Right ventricle myocardium superior (tissue), 1 donor: ENCODE data around the gene ZNF655. TPM values are rescaled to one million over a fixed set of nuclear protein-coding genes. Genes with fewer than 3 reads are reported as not detected.

Experiments used
- ATAC-seq: fragments of 200-7000 bp; cut with Tn5 transposase; one replicate; pipeline ENCODE4 v1.9.1; 2020; ENCODE audit warnings: mild to moderate bottlenecking; ENCODE audit not compliant: poor library complexity
- DNase-seq: peaks from one replicate; pipeline ENCODE4 v3.0.0-alpha.2; 2020
- intact Hi-C: fragments of 100-400 bp; cut with DNase I; formaldehyde crosslinking; loops from one replicate; pipeline ENCODE4 v1.11.2; 2022
- total RNA-seq: library from RNA; stranded (reverse); fragmentation: NEBNext Ultra II Directional; extraction: Animal tissue kit (Norgen Biotek cat#: 25700); gene quantifications from one replicate; pipeline ENCODE4 v1.2.1, GENCODE V29; 2021
- donor health status: DM: no; HTN: yes; CAD: no; lungs with severe emphysema.

ZNF655 gene
- total RNA-seq, 1 donor from 2014 or later = 24.0 TPM

GRCh38 chr7:99596408-99596955 lies 38.0 kb downstream of the ZNF655 start:
- DNase-seq (no peak), ATAC-seq (no peak)
- intact Hi-C loops = no loop called here

- DNase-seq (no peak), ATAC-seq (no peak)
- intact Hi-C loops = no loop called here
Measured at GRCh38 chr7:99597762-99598501, 39.5 kb downstream of the ZNF655 start, which contains the start of gene TMEM225B. TSS of gene TMEM225B (plus strand) at chr7:99598267. CDS start at chr7:99604389, 6,122 bp downstream.

GRCh38 chr7:99599836-99600235 lies 41.4 kb downstream of the ZNF655 start:
- intact Hi-C loops = no loop called here
- ATAC-seq = no peak
- no peak for DNase-seq

GRCh38 chr7:99601656-99602310 lies 43.3 kb downstream of the ZNF655 start:
- ATAC-seq = no peak
- intact Hi-C loops = no loop called here
- DNase-seq = no peak

DNA sequence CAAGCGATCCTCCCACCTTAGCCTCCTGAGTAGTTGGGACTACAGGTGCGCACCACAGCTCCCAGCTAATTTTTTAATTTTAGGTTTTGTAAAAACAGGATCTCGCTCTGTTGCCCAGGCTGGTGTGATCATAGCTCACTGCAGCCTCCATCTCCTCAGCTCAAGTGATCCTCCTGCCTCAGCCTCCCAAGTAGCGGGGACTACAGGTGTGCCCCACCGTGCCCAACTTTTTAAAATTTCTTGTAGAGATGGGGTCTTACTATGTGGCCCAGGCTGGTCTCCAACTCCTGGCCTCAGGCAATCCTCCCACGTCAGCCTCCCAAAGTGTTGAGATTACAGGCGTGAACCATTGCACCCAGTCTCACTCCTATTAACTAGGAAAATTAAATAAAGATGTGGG lies 47.1 kb downstream of the ZNF655 start:
- ATAC-seq = no peak
- intact Hi-C loops = no loop called here
- DNase-seq = no peak

DNA sequence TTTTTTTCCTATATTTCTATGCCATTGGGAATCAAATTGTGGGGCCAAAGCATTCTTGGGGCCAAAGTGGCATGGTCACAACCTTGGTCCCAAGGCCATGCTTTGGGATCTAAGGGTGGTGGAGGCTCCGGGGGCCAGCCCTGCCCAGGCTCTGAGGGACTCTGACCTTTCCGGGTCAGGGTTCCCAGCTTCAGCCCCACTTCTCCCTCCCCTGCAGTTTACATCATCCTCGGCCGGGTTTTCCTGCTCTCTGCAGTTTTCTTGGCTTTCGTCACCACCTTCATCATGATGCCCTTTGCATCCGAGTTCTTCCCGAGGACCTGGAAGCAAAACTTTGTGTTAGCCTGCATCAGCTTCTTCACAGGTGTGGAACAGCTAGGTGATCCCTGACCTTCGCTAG lies 48.1 kb downstream of the ZNF655 start:
- ATAC-seq (no peak), DNase-seq (no peak)
- intact Hi-C loops = no loop called here

DNA sequence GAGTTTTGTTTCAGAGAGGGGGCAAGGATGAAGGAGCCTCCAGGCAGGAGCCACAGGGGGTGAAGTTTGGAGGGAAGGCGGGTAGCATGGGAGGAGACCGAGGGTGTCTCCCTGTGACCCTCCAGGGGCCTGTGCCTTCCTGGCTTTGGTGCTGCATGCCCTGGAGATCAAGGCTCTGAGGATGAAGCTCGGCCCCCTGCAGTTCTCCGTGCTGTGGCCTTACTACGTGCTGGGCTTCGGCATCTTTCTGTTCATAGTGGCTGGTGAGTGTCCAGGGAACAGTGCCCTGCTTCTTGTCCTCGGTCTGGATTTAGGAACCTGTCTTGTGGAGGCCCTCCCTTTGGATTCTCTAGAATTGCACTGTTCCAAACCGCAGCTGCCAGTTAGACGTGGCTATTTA lies 49.1 kb downstream of the ZNF655 start:
- DNase-seq (no peak), ATAC-seq (no peak)
- intact Hi-C loops = no loop called here

DNA sequence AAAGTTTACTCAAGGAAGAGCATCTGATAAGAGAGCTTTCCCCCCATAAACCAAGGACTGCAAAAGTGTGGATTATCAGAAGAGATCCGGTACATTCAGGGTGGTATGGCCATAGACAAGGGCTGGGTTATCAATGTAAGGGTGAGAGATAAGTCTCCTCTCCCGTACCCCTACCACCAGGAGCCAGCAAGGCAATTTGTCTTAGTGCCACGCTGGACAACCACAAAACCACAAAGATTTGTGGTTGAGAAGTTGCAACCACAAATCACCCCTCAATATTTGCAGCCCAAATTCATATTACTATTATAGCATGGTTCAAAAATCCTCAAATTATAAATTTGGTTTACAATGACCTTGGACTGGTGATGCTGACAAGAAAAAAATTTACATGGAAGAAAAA lies 56.1 kb downstream of the ZNF655 start:
- DNase-seq = no peak

GRCh38 chr7:99615989-99616358 lies 57.5 kb downstream of the ZNF655 start:
- ATAC-seq (no peak), DNase-seq (no peak)
- intact Hi-C loops = no loop called here

More for the DNA sequence above, 56.1 kb downstream of the ZNF655 start:
- ATAC-seq = no peak
- intact Hi-C loops = no loop called here

DNA sequence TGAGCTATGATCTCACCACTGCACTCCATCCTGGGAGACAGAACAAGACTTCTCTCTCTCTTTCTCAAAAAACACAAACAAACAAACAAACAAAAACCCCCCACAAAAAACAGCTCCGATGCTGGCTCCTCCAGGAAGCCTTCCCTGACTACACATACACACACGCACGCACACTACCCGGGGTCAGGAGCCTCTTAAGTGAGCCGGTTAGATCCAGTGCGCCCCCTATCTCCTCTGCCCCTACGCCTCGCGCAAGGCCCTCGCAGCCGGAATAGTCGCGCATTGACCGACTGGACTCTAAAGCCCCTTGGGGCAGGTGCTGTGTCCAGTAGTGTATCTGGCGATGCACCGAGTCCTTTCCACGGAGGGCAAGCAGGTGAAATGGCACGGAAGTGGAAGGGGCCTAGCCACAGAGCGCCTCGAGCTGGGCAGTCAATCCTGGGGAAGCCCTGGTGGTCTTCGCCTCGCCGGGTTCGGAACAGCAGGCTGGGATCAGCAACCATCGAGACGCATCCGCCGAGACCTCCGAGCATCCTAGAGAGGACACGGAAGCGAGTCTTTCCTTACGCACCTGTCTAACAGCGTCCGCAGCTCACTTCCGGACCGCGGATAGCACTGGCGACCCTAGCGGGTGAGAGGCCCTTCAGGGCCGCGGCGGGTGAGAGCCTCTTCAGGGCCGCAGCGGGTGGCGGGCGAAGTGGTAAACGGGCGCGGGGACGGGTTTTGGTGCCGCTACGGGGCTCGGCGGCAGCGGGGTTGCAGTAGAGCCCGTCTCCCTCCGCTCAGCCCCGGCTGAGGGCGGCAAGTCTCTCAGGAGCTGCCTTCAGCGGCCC lies 58.1 kb downstream of the ZNF655 start, which contains the start of gene ZSCAN25:
Gene ZSCAN25 (plus strand): TSS at position 588 of the 833 bp plus-strand sequence. CDS start 2,661 bp downstream, outside the sequence.
- DNase-seq = peak; percentile 93
- intact Hi-C loops = no loop called here
- peak; percentile 99 for ATAC-seq

GRCh38 chr7:99617192-99617781 lies 58.8 kb downstream of the ZNF655 start:
- intact Hi-C loops = no loop called here
- DNase-seq = no peak
- no peak for ATAC-seq

GRCh38 chr7:99618726-99619125 lies 60.3 kb downstream of the ZNF655 start:
- no peak for DNase-seq
- intact Hi-C loops = no loop called here
- no peak for ATAC-seq

DNA sequence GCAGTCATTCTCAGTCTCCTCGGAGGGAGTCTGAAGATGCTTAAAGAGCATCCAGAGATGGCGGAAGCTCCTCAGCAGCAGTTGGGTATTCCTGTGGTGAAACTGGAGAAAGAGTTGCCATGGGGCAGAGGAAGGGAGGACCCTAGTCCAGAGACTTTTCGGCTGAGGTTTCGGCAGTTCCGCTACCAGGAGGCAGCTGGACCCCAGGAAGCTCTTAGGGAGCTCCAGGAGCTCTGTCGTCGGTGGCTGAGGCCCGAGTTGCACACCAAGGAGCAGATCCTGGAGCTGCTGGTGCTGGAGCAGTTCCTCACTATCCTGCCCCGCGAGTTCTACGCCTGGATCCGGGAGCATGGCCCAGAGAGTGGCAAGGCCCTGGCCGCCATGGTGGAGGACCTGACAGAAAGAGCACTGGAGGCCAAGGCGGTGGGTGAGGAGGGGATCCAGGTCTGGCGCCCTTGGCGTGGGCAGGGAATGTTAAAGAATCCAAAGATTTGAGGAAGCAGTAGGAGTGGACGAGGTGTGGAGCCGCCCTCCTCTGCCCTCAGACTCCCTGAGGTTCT lies 61.2 kb downstream of the ZNF655 start:
- intact Hi-C loops = no loop called here
- DNase-seq = no peak
- no peak for ATAC-seq

DNA sequence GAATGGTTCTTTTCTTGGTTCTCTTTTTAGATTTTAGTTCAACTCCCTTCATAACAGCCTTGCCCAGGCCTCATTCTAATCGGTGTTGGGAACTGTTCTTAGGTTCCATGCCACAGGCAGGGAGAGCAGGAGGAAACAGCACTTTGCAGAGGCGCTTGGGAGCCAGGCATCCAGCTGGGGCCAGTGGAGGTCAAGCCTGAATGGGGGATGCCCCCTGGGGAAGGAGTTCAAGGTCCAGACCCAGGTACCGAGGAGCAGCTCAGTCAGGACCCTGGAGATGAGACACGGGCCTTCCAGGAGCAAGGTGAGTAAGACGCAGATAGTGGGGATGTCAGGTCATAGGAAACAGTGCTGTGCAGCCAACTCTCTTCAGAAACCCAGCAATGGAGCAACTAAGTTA lies 62.8 kb downstream of the ZNF655 start:
- ATAC-seq (no peak), DNase-seq (no peak)
- intact Hi-C loops = no loop called here

GRCh38 chr7:99622596-99622995 lies 64.2 kb downstream of the ZNF655 start:
- intact Hi-C loops = no loop called here
- DNase-seq (no peak), ATAC-seq (no peak)

DNA sequence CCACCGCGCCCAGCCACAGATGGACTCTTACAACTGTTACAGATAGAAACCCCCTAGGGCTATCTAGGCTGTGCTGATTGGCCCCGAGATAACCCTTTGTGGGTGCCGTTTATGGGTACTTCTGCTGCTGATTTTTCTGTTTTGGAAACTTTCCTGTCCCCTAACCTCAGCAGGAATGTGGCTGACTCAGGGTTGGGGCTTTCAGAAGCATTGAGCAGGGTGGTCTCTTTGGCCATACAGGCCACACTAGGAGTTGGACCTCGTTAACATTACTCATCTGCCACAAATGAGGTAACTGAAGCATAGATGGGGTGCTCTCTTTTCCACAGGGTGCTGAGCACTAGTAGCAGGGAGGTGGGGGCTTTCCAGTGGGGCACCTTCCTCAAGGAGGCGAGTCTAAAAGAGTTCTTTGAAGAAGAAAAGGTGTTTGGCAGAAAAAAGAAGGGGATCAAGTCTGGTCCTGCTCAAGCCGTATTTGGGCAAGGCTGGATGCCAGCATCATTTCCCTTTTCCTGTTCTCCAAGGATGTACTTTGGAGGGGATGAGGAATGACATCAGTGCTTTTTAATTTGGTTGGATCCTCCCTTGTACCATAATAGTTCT lies 64.8 kb downstream of the ZNF655 start:
- DNase-seq = no peak
- intact Hi-C loops = no loop called here
- no peak for ATAC-seq

GRCh38 chr7:99623702-99624447 lies 65.4 kb downstream of the ZNF655 start:
- ATAC-seq (no peak), DNase-seq (no peak)
- intact Hi-C loops = no loop called here
